Measurements from ENCODE around the gene COMT.

- no peak for TF ChIP-seq CTCF (IDR thresholded peaks at IDR 0.05)
- TF ChIP-seq POLR2A (IDR thresholded peaks at IDR 0.05), result no peak
- no peak for TF ChIP-seq EP300 (IDR thresholded peaks at IDR 0.05)
Observed at GRCh38 chr22:19955241-19956128, 13.9 kb downstream of the COMT start.

Measured in ovary (tissue), 3 donors.